ENCODE measurements around the gene PLOD1. TPM values are rescaled to one million over a fixed set of nuclear protein-coding genes. Genes with fewer than 3 reads are reported as not detected.

Gene PLOD1
- total and polyA plus RNA-seq, 2 of the 13 experiments (the other 11 are each of a cell fraction or from before 2014, with no cell fraction given): 70.1 to 318 TPM

DNA sequence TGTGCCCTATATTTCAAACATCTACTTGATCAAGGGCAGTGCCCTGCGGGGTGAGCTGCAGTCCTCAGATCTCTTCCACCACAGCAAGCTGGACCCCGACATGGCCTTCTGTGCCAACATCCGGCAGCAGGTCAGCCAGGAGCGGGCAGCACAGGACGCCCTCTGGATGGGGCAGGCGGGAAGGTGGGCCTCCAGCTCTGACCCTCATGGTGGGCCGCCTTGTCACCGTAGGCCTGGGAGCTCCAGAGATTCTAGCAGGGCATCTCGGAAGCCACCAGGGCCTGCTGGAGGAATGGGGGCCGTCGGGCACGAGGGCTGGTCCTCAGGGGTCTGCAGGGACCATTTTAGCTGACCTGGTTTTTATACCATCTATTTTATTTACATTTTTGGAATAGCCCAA is 30.1 kb downstream of the PLOD1 start:
- WGBS (ENCODE audit: low lambda C conversion rate): 96% methylated on average over 8 of the region's 12 CpGs
- H3K27me3 ChIP-seq (ENCODE audit: control insufficient read depth in 1 of 2, insufficient read depth in 2 of 2, low read length in 2 of 2): no peaks in the 10 kb centered on the region
- POLR2A ChIA-PET: no interaction called here

DNA sequence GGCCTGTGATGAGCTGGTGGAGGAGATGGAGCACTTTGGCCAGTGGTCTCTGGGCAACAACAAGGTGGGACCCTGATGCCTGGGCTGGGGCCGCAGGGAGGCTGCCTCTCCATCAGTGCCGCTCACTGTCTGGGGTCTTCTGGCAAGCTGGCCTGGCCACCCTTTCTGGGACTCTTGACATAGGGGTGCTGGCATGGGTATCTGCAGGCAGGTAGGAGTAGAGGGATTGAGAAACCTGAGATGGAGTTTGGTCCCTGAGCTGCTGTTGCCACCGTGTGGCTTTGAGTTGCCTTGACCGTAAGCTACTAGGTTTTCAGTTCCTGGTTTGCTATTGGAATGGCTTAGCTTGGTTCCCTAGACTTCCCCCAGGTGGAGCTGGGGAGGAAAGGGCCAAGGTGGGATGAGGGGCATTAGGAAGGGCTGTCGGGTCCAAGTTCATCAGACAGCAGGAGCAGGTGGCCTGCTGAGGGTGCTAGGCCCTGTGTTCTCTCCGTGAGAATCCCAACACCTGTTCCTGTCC is 32.6 kb downstream of the PLOD1 start:
- CTCF ChIA-PET (ENCODE audit: low intra/inter-chr PET ratio, low total read pairs): interaction anchor here (0.7 to 1.7 kb wide), 5 partner anchors 64 to 128 kb away, joined by 3 to 16 read pairs (median 5); no protein-coding TSS in a partner anchor
- in situ Hi-C loops (cut with HindIII; ENCODE audit: extremely low pct_ligation_motif_present, low pct_unique_long_range_greater_than_20kb) (loop anchor here (10.0 kb wide), 1 partner anchor 132 kb away; no protein-coding TSS in a partner anchor), intact Hi-C loops (cut with micrococcal nuclease; ENCODE audit: unreplicated experiment) (loop anchor here (1.0 to 2.0 kb wide), 3 partner anchors 12 to 128 kb away; no protein-coding TSS in a partner anchor)
- Histone ChIP-seq H2AFZ (ENCODE audit: low read length) (no peak overlapping the region), H3K27ac (ENCODE audit: extremely low read length, insufficient read depth, low read length) (peak overlapping the region; percentile 26), H4K20me1 (ENCODE audit: insufficient read depth, low read length) (no peaks in the 10 kb centered on the region), H3K36me3 (replicated peaks in 1 of 2; ENCODE audit: control insufficient read depth in 1 of 2, insufficient read depth in 2 of 2, low read length in 2 of 2) (peaks cover 28 to 47% of the 10 kb centered on the region in 2 experiments), H3K27me3 (ENCODE audit: control insufficient read depth in 1 of 2, insufficient read depth in 2 of 2, low read length in 2 of 2) (no peaks in the 10 kb centered on the region), H3K4me1 (ENCODE audit: insufficient read depth, low read length) (peaks cover 8% of the 10 kb centered on the region; the same call in 1 of the 2 replicates), H3K9ac (ENCODE audit: insufficient read depth, low read depth, low read length) (no peak overlapping the region), H3K9me3 (ENCODE audit: low read length) (no peaks in the 10 kb centered on the region), H3K4me2 (ENCODE audit: low read depth, low read length) (no peak overlapping the region), H3K79me2 (ENCODE audit: insufficient read depth, low read length) (no peaks in the 10 kb centered on the region), H3K4me3 (replicated peaks in 1 of 3; ENCODE audit: insufficient read depth in 1 of 3, low read depth in 2 of 3, low read length in 3 of 3) (no peak overlapping the region)
- no TSS peak for BruUV-seq (replicated peaks)
- DNase-seq (ENCODE audit: low spot score) (peak; percentile 89), FAIRE-seq (peak; percentile 100), ATAC-seq (peak; percentile 94)
- 10% methylated on average over 4 of the region's 6 CpGs for WGBS (ENCODE audit: low lambda C conversion rate)
- POLR2A ChIA-PET: interaction anchor here (1.1 to 3.2 kb wide), 5 partner anchors 12 to 58 kb away, joined by 3 to 81 read pairs (median 5); partner anchors contain the start of genes MFN2 and MIIP
- TF ChIP-seq AKAP8 (CRISPR knock-in tag; IDR thresholded peaks at IDR 0.05) (no peak), SCMH1 (CRISPR knock-in tag; IDR thresholded peaks at IDR 0.05; ENCODE audit: borderline replicate concordance) (no peak), ZNF263 (CRISPR knock-in tag; IDR thresholded peaks at IDR 0.05) (peak; percentile 59; the same call in 1 of the 2 replicates), MTF1 (CRISPR knock-in tag; IDR thresholded peaks at IDR 0.05) (no peak), NFYC (CRISPR knock-in tag; IDR thresholded peaks at IDR 0.05) (no peak), RBM22 (optimal IDR thresholded peaks at IDR 0.05; ENCODE audit: low read length) (peak; percentile 32), CEBPG (CRISPR knock-in tag; IDR thresholded peaks at IDR 0.05) (peak; percentile 74), JUNB (CRISPR knock-in tag; IDR thresholded peaks at IDR 0.05; ENCODE audit: borderline replicate concordance) (no peak), ZFX (CRISPR knock-in tag; IDR thresholded peaks at IDR 0.05; ENCODE audit: low read depth) (peak; percentile 35; the same call in 1 of the 2 replicates), ZEB1 (IDR thresholded peaks at IDR 0.05; ENCODE audit: insufficient replicate concordance, low read depth) (peak; percentile 36), ZNF350 (CRISPR knock-in tag; IDR thresholded peaks at IDR 0.05; ENCODE audit: borderline replicate concordance, low read depth) (peak; percentile 42; the same call in 1 of the 2 replicates), NKX3-1 (CRISPR knock-in tag; IDR thresholded peaks at IDR 0.05) (no peak), SYNCRIP (IDR thresholded peaks at IDR 0.05; ENCODE audit: insufficient read depth, low read depth, low read length) (no peak), POLR2AphosphoS5 (IDR thresholded peaks at IDR 0.05; ENCODE audit: low read depth, low read length) (no peak), ZMAT3 (CRISPR knock-in tag; conservative IDR thresholded peaks at IDR 0.05) (no peak)

More for the DNA sequence above, 30.1 kb downstream of the PLOD1 start:
- ATAC-seq (no peak), FAIRE-seq (no peak), DNase-seq (ENCODE audit: low spot score) (no peak)
- Histone ChIP-seq H3K4me3 (replicated peaks in 1 of 3; ENCODE audit: insufficient read depth in 1 of 3, low read depth in 2 of 3, low read length in 3 of 3) (no peak overlapping the region), H3K79me2 (ENCODE audit: insufficient read depth, low read length) (no peaks in the 10 kb centered on the region), H3K36me3 (replicated peaks in 1 of 2; ENCODE audit: control insufficient read depth in 1 of 2, insufficient read depth in 2 of 2, low read length in 2 of 2) (peaks cover 27 to 53% of the 10 kb centered on the region in 2 experiments), H3K4me1 (ENCODE audit: insufficient read depth, low read length) (peaks cover 28% of the 10 kb centered on the region), H2AFZ (ENCODE audit: low read length) (no peak overlapping the region), H3K9me3 (ENCODE audit: low read length) (no peaks in the 10 kb centered on the region), H3K9ac (ENCODE audit: insufficient read depth, low read depth, low read length) (no peak overlapping the region), H3K27ac (ENCODE audit: extremely low read length, insufficient read depth, low read length) (no peak overlapping the region), H4K20me1 (ENCODE audit: insufficient read depth, low read length) (no peaks in the 10 kb centered on the region), H3K4me2 (ENCODE audit: low read depth, low read length) (no peak overlapping the region)
- in situ Hi-C loops (cut with HindIII; ENCODE audit: extremely low pct_ligation_motif_present, low pct_unique_long_range_greater_than_20kb) (loop anchor here (5.0 to 10.0 kb wide), 2 partner anchors 52 to 130 kb away; no protein-coding TSS in a partner anchor), intact Hi-C loops (cut with micrococcal nuclease; ENCODE audit: unreplicated experiment) (no loop called here)
- no TSS peak for BruUV-seq (replicated peaks)
- CTCF ChIA-PET (ENCODE audit: low intra/inter-chr PET ratio, low total read pairs): no interaction called here
- TF ChIP-seq, protein P1, sequence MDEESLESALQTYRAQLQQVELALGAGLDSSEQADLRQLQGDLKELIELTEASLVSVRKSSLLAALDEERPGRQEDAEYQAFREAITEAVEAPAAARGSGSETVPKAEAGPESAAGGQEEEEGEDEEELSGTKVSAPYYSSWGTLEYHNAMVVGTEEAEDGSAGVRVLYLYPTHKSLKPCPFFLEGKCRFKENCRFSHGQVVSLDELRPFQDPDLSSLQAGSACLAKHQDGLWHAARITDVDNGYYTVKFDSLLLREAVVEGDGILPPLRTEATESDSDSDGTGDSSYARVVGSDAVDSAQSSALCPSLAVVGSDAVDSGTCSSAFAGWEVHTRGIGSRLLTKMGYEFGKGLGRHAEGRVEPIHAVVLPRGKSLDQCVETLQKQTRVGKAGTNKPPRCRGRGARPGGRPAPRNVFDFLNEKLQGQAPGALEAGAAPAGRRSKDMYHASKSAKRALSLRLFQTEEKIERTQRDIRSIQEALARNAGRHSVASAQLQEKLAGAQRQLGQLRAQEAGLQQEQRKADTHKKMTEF (CRISPR knock-in tag; IDR thresholded peaks at IDR 0.05): no peak
